Measurements from ENCODE around the gene RNF40.

Gene RNF40

GRCh38 chr16:30741461-30741914, 20.6 kb upstream of the RNF40 start:
- DNase-seq = no peak

- no peak for DNase-seq
Measured at GRCh38 chr16:30743716-30744115, 18.4 kb upstream of the RNF40 start.

GRCh38 chr16:30744183-30744582, 17.9 kb upstream of the RNF40 start:
- DNase-seq = no peak

GRCh38 chr16:30745082-30745481, 17.0 kb upstream of the RNF40 start:
- no peak for DNase-seq

GRCh38 chr16:30746638-30747175, 15.4 kb upstream of the RNF40 start:
- DNase-seq = no peak

- no peak for DNase-seq
Measured at GRCh38 chr16:30747331-30747730, 14.8 kb upstream of the RNF40 start.

- peak; percentile 97 for DNase-seq
Measured at GRCh38 chr16:30747799-30748633, 14.1 kb upstream of the RNF40 start, which contains the start of gene PHKG2. TSS of gene PHKG2 (plus strand) at chr16:30748425. CDS start at chr16:30748821, 396 bp downstream.

GRCh38 chr16:30748634-30749445, 13.3 kb upstream of the RNF40 start:
- peak; percentile 9 for DNase-seq

GRCh38 chr16:30750201-30750600, 11.9 kb upstream of the RNF40 start:
- no peak for DNase-seq

GRCh38 chr16:30750876-30751465, 11.2 kb upstream of the RNF40 start:
- no peak for DNase-seq

- DNase-seq = no peak
Measured at GRCh38 chr16:30753596-30753995, 8.5 kb upstream of the RNF40 start.

- no peak for DNase-seq
Measured at GRCh38 chr16:30755955-30756780, 6.0 kb upstream of the RNF40 start.

- DNase-seq = no peak
Measured at GRCh38 chr16:30756781-30757100, 5.4 kb upstream of the RNF40 start.

- DNase-seq = no peak
Measured at GRCh38 chr16:30757316-30757715, 4.8 kb upstream of the RNF40 start.

GRCh38 chr16:30758988-30759491, 3.1 kb upstream of the RNF40 start:
- DNase-seq = peak; percentile 32

GRCh38 chr16:30760001-30760559, 2.0 kb upstream of the RNF40 start:
- DNase-seq = no peak

- DNase-seq = no peak
Measured at GRCh38 chr16:30760577-30761426, 1.3 kb upstream of the RNF40 start.

GRCh38 chr16:30761427-30761927, 645 bp upstream of the RNF40 start:
- DNase-seq = peak; percentile 27

GRCh38 chr16:30762991-30763725, 1.0 kb downstream of the RNF40 start:
- DNase-seq = no peak

- DNase-seq = no peak
Measured at GRCh38 chr16:30764086-30764485, 2.0 kb downstream of the RNF40 start.

All from CD4-positive, alpha-beta T cell treated with Interferon gamma for 1 hour (primary cell).